Endothelial cell (in vitro differentiated cells): ENCODE data around the gene BPIFB4. TPM values are rescaled to one million over a fixed set of nuclear protein-coding genes. Genes with fewer than 3 reads are reported as not detected.
"Not testable (repeated sequence)": the region's sequence is repeated elsewhere in the genome, so short reads cannot be mapped to it uniquely, and the experiment has no call there.

Experiments used
- DNase-seq: peaks from one replicate; pipeline ENCODE4 v3.0.0; 2021; ENCODE audit warnings: low spot score
- H3K27ac Mint-ChIP-seq: one replicate; pipeline ENCODE4 v1.8.0; 2021; ENCODE audit warnings: mixed read lengths, inconsistent platforms; ENCODE audit not compliant: unreplicated experiment
- H3K27me3 Mint-ChIP-seq: one replicate; pipeline ENCODE4 v1.8.0; 2021; ENCODE audit warnings: mild to moderate bottlenecking, moderate library complexity, mixed read lengths, inconsistent platforms; ENCODE audit not compliant: unreplicated experiment
- H3K36me3 Mint-ChIP-seq: one replicate; pipeline ENCODE4 v1.8.0; 2021; ENCODE audit warnings: mild to moderate bottlenecking, low read depth, mixed read lengths, inconsistent platforms; ENCODE audit not compliant: unreplicated experiment
- H3K4me1 Mint-ChIP-seq: one replicate; pipeline ENCODE4 v1.8.0; 2021; ENCODE audit warnings: mild to moderate bottlenecking, mixed read lengths, inconsistent platforms; ENCODE audit not compliant: unreplicated experiment
- H3K4me3 Mint-ChIP-seq: one replicate; pipeline ENCODE4 v1.8.0; 2021; ENCODE audit warnings: mild to moderate bottlenecking, mixed read lengths, inconsistent platforms; ENCODE audit not compliant: unreplicated experiment
- H3K9me3 Mint-ChIP-seq: one replicate; pipeline ENCODE4 v1.8.0; 2021; ENCODE audit warnings: mixed read lengths, inconsistent platforms; ENCODE audit not compliant: unreplicated experiment
- total RNA-seq: library from RNA; stranded (reverse); fragmentation: NEBNext Ultra II Directional; extraction: Animal tissue kit (Norgen Biotek cat#: 25700); gene quantifications from one replicate; pipeline ENCODE4 v1.2.1, GENCODE V29; 2021; ENCODE audit not compliant: unreplicated experiment
- TF ChIP-seq, protein P1 (sequence below): fragments of 200-600 bp; sonication (generic); IDR thresholded peaks from one replicate; pipeline ENCODE4 v1.5.0; 2021; ENCODE audit warnings: antibody characterized with exemption; ENCODE audit not compliant: unreplicated experiment

Gene BPIFB4
- total RNA-seq, 1 donor from 2014 or later = 2.1 TPM

GRCh38 chr20:33095902-33096584 is 16.6 kb downstream of the BPIFB4 start:
- H3K4me3 Mint-ChIP-seq, H3K36me3 Mint-ChIP-seq, H3K27me3 Mint-ChIP-seq, H3K4me1 Mint-ChIP-seq, H3K9me3 Mint-ChIP-seq, H3K27ac Mint-ChIP-seq: not testable (repeated sequence)
- DNase-seq = peak; percentile 69
- TF ChIP-seq, protein P1, sequence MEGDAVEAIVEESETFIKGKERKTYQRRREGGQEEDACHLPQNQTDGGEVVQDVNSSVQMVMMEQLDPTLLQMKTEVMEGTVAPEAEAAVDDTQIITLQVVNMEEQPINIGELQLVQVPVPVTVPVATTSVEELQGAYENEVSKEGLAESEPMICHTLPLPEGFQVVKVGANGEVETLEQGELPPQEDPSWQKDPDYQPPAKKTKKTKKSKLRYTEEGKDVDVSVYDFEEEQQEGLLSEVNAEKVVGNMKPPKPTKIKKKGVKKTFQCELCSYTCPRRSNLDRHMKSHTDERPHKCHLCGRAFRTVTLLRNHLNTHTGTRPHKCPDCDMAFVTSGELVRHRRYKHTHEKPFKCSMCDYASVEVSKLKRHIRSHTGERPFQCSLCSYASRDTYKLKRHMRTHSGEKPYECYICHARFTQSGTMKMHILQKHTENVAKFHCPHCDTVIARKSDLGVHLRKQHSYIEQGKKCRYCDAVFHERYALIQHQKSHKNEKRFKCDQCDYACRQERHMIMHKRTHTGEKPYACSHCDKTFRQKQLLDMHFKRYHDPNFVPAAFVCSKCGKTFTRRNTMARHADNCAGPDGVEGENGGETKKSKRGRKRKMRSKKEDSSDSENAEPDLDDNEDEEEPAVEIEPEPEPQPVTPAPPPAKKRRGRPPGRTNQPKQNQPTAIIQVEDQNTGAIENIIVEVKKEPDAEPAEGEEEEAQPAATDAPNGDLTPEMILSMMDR = peak; percentile 85

- H3K4me3 Mint-ChIP-seq = no peak overlapping the region
- H3K4me1 Mint-ChIP-seq = peaks cover 3% of the 10 kb centered on the region
- H3K27me3 Mint-ChIP-seq = no peaks in the 10 kb centered on the region
- no peak for DNase-seq
- H3K36me3 Mint-ChIP-seq = no peaks in the 10 kb centered on the region
- H3K27ac Mint-ChIP-seq = no peak overlapping the region
- TF ChIP-seq, protein P1 = no peak
- H3K9me3 Mint-ChIP-seq = no peaks in the 10 kb centered on the region
These were observed 17.6 kb downstream of the BPIFB4 start for GRCh38 chr20:33097001-33097400.

GRCh38 chr20:33099843-33100538 is 20.5 kb downstream of the BPIFB4 start:
- Mint-ChIP-seq H3K4me3 (no peak overlapping the region), H3K27me3 (no peaks in the 10 kb centered on the region), H3K4me1 (peaks cover 12% of the 10 kb centered on the region), H3K36me3 (no peaks in the 10 kb centered on the region), H3K27ac (no peak overlapping the region), H3K9me3 (no peaks in the 10 kb centered on the region)
- no peak for DNase-seq
- TF ChIP-seq, protein P1 = no peak

DNA sequence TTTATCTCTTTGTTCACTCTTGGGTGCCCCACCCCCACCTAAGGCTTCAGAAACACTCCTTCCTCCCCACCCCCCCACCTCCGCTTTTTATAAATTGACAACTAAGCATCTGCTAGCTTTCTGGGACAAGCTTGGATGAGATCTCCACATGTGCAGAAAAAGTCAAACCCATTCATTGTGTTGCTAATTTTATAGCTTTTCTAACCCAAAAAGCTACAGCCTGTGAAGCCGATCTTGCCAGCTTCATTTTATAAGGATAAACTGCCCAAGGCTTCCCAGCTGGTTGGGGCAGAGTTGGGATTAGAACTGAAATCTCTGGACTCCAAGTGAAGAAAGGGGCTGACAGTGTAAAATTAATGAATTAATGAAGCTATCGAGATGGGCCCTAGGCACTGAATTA is 24.1 kb downstream of the BPIFB4 start:
- no peaks in the 10 kb centered on the region for H3K36me3 Mint-ChIP-seq
- H3K4me1 Mint-ChIP-seq = peaks cover 12% of the 10 kb centered on the region
- TF ChIP-seq, protein P1 = no peak
- no peak for DNase-seq
- no peak overlapping the region for H3K27ac Mint-ChIP-seq
- H3K4me3 Mint-ChIP-seq = no peak overlapping the region
- no peaks in the 10 kb centered on the region for H3K9me3 Mint-ChIP-seq
- H3K27me3 Mint-ChIP-seq = no peaks in the 10 kb centered on the region

GRCh38 chr20:33104336-33104735 is 24.9 kb downstream of the BPIFB4 start:
- TF ChIP-seq, protein P1 = no peak
- no peaks in the 10 kb centered on the region for H3K9me3 Mint-ChIP-seq
- H3K27me3 Mint-ChIP-seq = no peaks in the 10 kb centered on the region
- H3K4me1 Mint-ChIP-seq = peaks cover 12% of the 10 kb centered on the region
- no peak overlapping the region for H3K4me3 Mint-ChIP-seq
- H3K36me3 Mint-ChIP-seq = no peaks in the 10 kb centered on the region
- no peak overlapping the region for H3K27ac Mint-ChIP-seq
- no peak for DNase-seq
